HCT116 (cell line): ENCODE results near the gene TMIE. TPM values are rescaled to one million over a fixed set of nuclear protein-coding genes. Genes with fewer than 3 reads are reported as not detected.

Experiments
- ATAC-seq: fragments of 200-7000 bp; cut with Tn5 transposase; 2 replicates; pipeline ENCODE4 v1.9.1; 2020; ENCODE audit warnings: mild to moderate bottlenecking, moderate library complexity
- BruUV-seq: library from RNA; stranded (reverse); fragments of 400-500 nt; replicated peaks from 2 replicates; lab custom pipeline; 2021; lab: Mats Ljungman, UMichigan
- CTCF ChIA-PET: fragments of 300-600 bp; sonication (Branson Sonifier 250); formaldehyde crosslinking; loops from one replicate; lab custom pipeline; 2021; ENCODE audit warnings: antibody characterized with exemption; lab: Charles Lee
- POLR2A ChIA-PET: fragments of 300-600, 350-600 bp; sonication (Branson Sonifier 250); formaldehyde crosslinking; loops from one replicate; lab custom pipeline; 2021; ENCODE audit warnings: antibody characterized with exemption; lab: Charles Lee
- RAD21 ChIA-PET, 2 experiments: fragments of 300-600 bp; sonication (Branson Sonifier 250); formaldehyde crosslinking; loops; one replicate each; lab custom pipeline; 2023; ENCODE audit warnings: low total read pairs in 2 of 2; ENCODE audit not compliant: uncharacterized antibody in 2 of 2, unreplicated experiment in 2 of 2, low non-redundant PET in 1 of 2; lab: Charles Lee
- DNase-seq: peaks from one replicate; pipeline ENCODE4 v3.0.0-alpha.2; 2010; ENCODE audit warnings: low read depth, low spot score
- H2AFZ ChIP-seq: fragments of 200-600 bp; shearing (Covaris generic), sonication (generic); 2 replicates; pipeline ENCODE4 v1.6.1; 2017; ENCODE audit warnings: low read depth, mixed run types, mixed read lengths, antibody characterized with exemption, low read length; ENCODE audit not compliant: poor library complexity, severe bottlenecking
- H3K27ac ChIP-seq: 2 replicates; pipeline ENCODE4 v1.5.1; 2012; ENCODE audit warnings: low read depth, low read length
- H3K27me3 ChIP-seq: fragments of 200-600 bp; sonication (generic); 2 replicates; pipeline ENCODE4 v1.6.1; 2016; ENCODE audit warnings: mixed run types, low read length, mixed read lengths; ENCODE audit not compliant: insufficient read depth
- H3K36me3 ChIP-seq, 2 experiments: fragments of 200-500 bp in 1 of 2; fragments of 200-600 bp in 1 of 2; sonication (Bioruptor generic) in 1 of 2; sonication (generic) in 1 of 2; 2 replicates each; pipeline versions ENCODE4 v1.5.1 to v1.6.1; 2014 to 2016; ENCODE audit warnings: low read length in 2 of 2, inconsistent platforms in 1 of 2, mixed read lengths in 1 of 2, mixed run types in 1 of 2; ENCODE audit not compliant: insufficient read depth in 2 of 2, control insufficient read depth in 1 of 2
- H3K4me1 ChIP-seq, 2 experiments: fragments of 200-600 bp in 1 of 2; sonication (generic) in 1 of 2; 2 replicates each; pipeline versions ENCODE4 v1.5.1 to v1.6.1; 2012 to 2017; ENCODE audit warnings: low read length in 2 of 2, inconsistent platforms in 1 of 2, mild to moderate bottlenecking in 1 of 2, mixed read lengths in 1 of 2, mixed run types in 1 of 2, moderate library complexity in 1 of 2; ENCODE audit not compliant: insufficient read depth in 2 of 2, control insufficient read depth in 1 of 2
- H3K4me2 ChIP-seq: fragments of 200-600 bp; sonication (generic); 2 replicates; pipeline ENCODE4 v1.6.1; 2017; ENCODE audit warnings: mixed run types, low read length, mixed read lengths
- H3K4me3 ChIP-seq, 2 experiments: fragments of 200-600 bp in 1 of 2; sonication (generic) in 1 of 2; replicated peaks in 1 of 2; 2 replicates each; pipeline ENCODE4 v1.5.1; 2011 to 2016; ENCODE audit warnings: low read length in 2 of 2, control low read depth in 1 of 2, low read depth in 1 of 2, mild to moderate bottlenecking in 1 of 2, mixed read lengths in 1 of 2, mixed run types in 1 of 2
- H3K79me2 ChIP-seq: fragments of 200-600 bp; sonication (generic); 2 replicates; pipeline ENCODE4 v1.6.1; 2017; ENCODE audit warnings: mild to moderate bottlenecking, mixed run types, low read length, moderate library complexity, mixed read lengths; ENCODE audit not compliant: insufficient read depth
- H3K9ac ChIP-seq: fragments of 200-600 bp; sonication (generic); 2 replicates; pipeline ENCODE4 v1.6.1; 2016; ENCODE audit warnings: low read length, mixed read lengths
- H3K9me2 ChIP-seq: fragments of 200-600 bp; sonication (generic), shearing (Covaris generic); 2 replicates; pipeline ENCODE4 v1.6.1; 2017; ENCODE audit warnings: mixed run types, mild to moderate bottlenecking, moderate library complexity; ENCODE audit not compliant: insufficient read depth
- H3K9me3 ChIP-seq, 2 experiments: fragments of 200-500 bp in 1 of 2; fragments of 200-600 bp in 1 of 2; sonication (Bioruptor generic) in 1 of 2; sonication (generic) in 1 of 2; 2 replicates each; pipeline ENCODE4 v1.6.1; 2014 to 2017; ENCODE audit warnings: low read length in 2 of 2, mixed read lengths in 2 of 2, inconsistent platforms in 1 of 2, low read depth in 1 of 2, mild to moderate bottlenecking in 1 of 2, mixed run types in 1 of 2, moderate library complexity in 1 of 2; ENCODE audit not compliant: control insufficient read depth in 1 of 2, insufficient read depth in 1 of 2
- H4K20me1 ChIP-seq: fragments of 200-600 bp; sonication (generic), shearing (Covaris generic); 2 replicates; pipeline ENCODE4 v1.6.1; 2017; ENCODE audit warnings: mixed run types, mild to moderate bottlenecking, moderate library complexity; ENCODE audit not compliant: insufficient read depth
- CEBPB ChIP-seq: IDR thresholded peaks from 2 replicates; pipeline ENCODE4 v1.6.1; 2012; ENCODE audit warnings: low read depth
- ELF1 ChIP-seq: IDR thresholded peaks from 2 replicates; pipeline ENCODE4 v1.6.1; 2012; ENCODE audit warnings: low read depth, borderline replicate concordance
- EZH2 ChIP-seq: fragments of 200-600 bp; sonication (generic); IDR thresholded peaks from 2 replicates; pipeline ENCODE4 v1.6.1; 2017; ENCODE audit warnings: antibody characterized with exemption, mixed run types
- EZH2phosphoT487 ChIP-seq: fragments of 200-600 bp; IDR thresholded peaks from 2 replicates; pipeline ENCODE4 v1.6.1; 2018; ENCODE audit warnings: antibody characterized with exemption, borderline replicate concordance
- FOSL1 ChIP-seq: IDR thresholded peaks from 2 replicates; pipeline ENCODE4 v1.6.1; 2012; ENCODE audit warnings: low read depth
- JUND ChIP-seq: IDR thresholded peaks from 2 replicates; pipeline ENCODE4 v1.6.1; 2012
- POLR2A ChIP-seq: IDR thresholded peaks from 2 replicates; pipeline ENCODE4 v1.7.0; 2011; ENCODE audit warnings: borderline replicate concordance; ENCODE audit not compliant: insufficient read depth, insufficient read length; ENCODE audit errors: extremely low read depth
- POLR2AphosphoS5 ChIP-seq: IDR thresholded peaks from 2 replicates; pipeline ENCODE4 v1.6.1; 2011; ENCODE audit warnings: mild to moderate bottlenecking, low read depth, low read length, moderate library complexity
- RAD21 ChIP-seq: IDR thresholded peaks from 2 replicates; pipeline ENCODE4 v1.6.1; 2012; ENCODE audit warnings: low read depth, mild to moderate bottlenecking
- SIN3A ChIP-seq: IDR thresholded peaks from 2 replicates; pipeline ENCODE4 v1.6.1; 2012; ENCODE audit warnings: low read depth
- SP1 ChIP-seq: IDR thresholded peaks from 2 replicates; pipeline ENCODE4 v1.6.1; 2012; ENCODE audit warnings: low read depth
- SRF ChIP-seq: IDR thresholded peaks from 2 replicates; pipeline ENCODE4 v1.6.1; 2012; ENCODE audit warnings: low read depth
- TCF7L2 ChIP-seq: IDR thresholded peaks from 2 replicates; pipeline ENCODE4 v1.7.0; 2011; ENCODE audit warnings: borderline replicate concordance, inconsistent platforms; ENCODE audit not compliant: insufficient read depth, insufficient read length; ENCODE audit errors: extremely low read depth
- ZFX ChIP-seq: fragments of 450-650 bp; IDR thresholded peaks from 2 replicates; pipeline ENCODE4 v1.6.1; 2017
- intact Hi-C: fragments of 100-400 bp; cut with micrococcal nuclease; formaldehyde crosslinking; loops from 2 replicates; pipeline ENCODE4 v1.10.0; 2022
- total RNA-seq: library from RNA; stranded (reverse); gene quantifications from one replicate; pipeline ENCODE4 v1.2.1, GENCODE V29; 2021; ENCODE audit not compliant: unreplicated experiment
- TF ChIP-seq, protein P1 (sequence below): IDR thresholded peaks from 2 replicates; pipeline ENCODE4 v1.6.1; 2011; ENCODE audit warnings: mild to moderate bottlenecking, low read length, moderate library complexity; ENCODE audit not compliant: insufficient replicate concordance; ENCODE audit errors: extremely low read depth
- TF ChIP-seq, protein P2 (sequence below), 3 experiments: fragments of 200-600 bp in 1 of 3; sonication (generic) in 1 of 3; IDR thresholded peaks in 2 of 3; conservative IDR thresholded peaks in 1 of 3; 2 replicates each; pipeline ENCODE4 v1.5.1; 2012 to 2017; ENCODE audit warnings: low read depth in 2 of 3, low read length in 2 of 3, antibody characterized with exemption in 1 of 3, borderline replicate concordance in 1 of 3, control low read depth in 1 of 3, mild to moderate bottlenecking in 1 of 3, mixed read lengths in 1 of 3, mixed run types in 1 of 3, moderate library complexity in 1 of 3; ENCODE audit not compliant: insufficient read depth in 1 of 3
- TF ChIP-seq, protein P3 (sequence below): IDR thresholded peaks from 2 replicates; pipeline ENCODE4 v1.6.1; 2012
- TF ChIP-seq, protein P4 (sequence below): IDR thresholded peaks from 2 replicates; pipeline ENCODE4 v1.6.1; 2012; ENCODE audit warnings: low read depth

The TMIE gene
- total RNA-seq, 1 experiment from 2014 or later, result 0.74 TPM

DNA sequence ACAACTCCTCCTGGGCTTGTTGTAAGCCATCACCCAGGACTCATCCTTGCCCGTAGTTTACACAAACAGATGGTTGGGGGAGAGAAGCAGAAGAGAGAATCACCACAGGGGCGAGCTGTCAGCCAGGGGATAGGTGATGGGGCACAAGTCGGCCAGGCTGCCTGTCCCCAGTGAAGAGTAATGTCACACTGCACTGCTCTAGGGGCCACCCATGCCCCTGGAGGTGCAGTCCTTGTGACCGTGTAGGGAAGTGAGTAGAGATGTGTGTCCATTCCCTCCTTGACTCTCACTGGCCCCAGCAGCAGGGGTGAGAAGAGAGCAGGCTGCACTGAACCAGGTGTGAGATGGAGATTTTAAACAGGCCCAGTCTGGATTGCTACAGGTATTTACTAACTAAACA is 33.6 kb downstream of the TMIE start:
- no TSS peak for BruUV-seq
- no peaks in the 10 kb centered on the region for H3K9me3 ChIP-seq
- no peaks in the 10 kb centered on the region for H3K9me2 ChIP-seq
- H3K4me3 ChIP-seq, result no peak overlapping the region
- intact Hi-C loops, result no loop called here
- RAD21 ChIA-PET, result no interaction called here
- H3K79me2 ChIP-seq, result no peaks in the 10 kb centered on the region
- no peak for DNase-seq
- TF ChIP-seq CEBPB, result no peak
- TF ChIP-seq ZFX, result no peak
- TF ChIP-seq EZH2phosphoT487, result no peak
- no peak for TF ChIP-seq EZH2
- TF ChIP-seq JUND, result no peak
- TF ChIP-seq, protein P1, sequence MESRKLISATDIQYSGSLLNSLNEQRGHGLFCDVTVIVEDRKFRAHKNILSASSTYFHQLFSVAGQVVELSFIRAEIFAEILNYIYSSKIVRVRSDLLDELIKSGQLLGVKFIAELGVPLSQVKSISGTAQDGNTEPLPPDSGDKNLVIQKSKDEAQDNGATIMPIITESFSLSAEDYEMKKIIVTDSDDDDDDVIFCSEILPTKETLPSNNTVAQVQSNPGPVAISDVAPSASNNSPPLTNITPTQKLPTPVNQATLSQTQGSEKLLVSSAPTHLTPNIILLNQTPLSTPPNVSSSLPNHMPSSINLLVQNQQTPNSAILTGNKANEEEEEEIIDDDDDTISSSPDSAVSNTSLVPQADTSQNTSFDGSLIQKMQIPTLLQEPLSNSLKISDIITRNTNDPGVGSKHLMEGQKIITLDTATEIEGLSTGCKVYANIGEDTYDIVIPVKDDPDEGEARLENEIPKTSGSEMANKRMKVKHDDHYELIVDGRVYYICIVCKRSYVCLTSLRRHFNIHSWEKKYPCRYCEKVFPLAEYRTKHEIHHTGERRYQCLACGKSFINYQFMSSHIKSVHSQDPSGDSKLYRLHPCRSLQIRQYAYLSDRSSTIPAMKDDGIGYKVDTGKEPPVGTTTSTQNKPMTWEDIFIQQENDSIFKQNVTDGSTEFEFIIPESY, result no peak
- TF ChIP-seq ELF1, result no peak
- TF ChIP-seq SIN3A, result no peak
- TF ChIP-seq POLR2AphosphoS5, result no peak
- no peak for TF ChIP-seq SP1
- no peak for TF ChIP-seq FOSL1
- TF ChIP-seq SRF, result no peak
- TF ChIP-seq, protein P2, sequence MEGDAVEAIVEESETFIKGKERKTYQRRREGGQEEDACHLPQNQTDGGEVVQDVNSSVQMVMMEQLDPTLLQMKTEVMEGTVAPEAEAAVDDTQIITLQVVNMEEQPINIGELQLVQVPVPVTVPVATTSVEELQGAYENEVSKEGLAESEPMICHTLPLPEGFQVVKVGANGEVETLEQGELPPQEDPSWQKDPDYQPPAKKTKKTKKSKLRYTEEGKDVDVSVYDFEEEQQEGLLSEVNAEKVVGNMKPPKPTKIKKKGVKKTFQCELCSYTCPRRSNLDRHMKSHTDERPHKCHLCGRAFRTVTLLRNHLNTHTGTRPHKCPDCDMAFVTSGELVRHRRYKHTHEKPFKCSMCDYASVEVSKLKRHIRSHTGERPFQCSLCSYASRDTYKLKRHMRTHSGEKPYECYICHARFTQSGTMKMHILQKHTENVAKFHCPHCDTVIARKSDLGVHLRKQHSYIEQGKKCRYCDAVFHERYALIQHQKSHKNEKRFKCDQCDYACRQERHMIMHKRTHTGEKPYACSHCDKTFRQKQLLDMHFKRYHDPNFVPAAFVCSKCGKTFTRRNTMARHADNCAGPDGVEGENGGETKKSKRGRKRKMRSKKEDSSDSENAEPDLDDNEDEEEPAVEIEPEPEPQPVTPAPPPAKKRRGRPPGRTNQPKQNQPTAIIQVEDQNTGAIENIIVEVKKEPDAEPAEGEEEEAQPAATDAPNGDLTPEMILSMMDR (IDR thresholded peaks at IDR 0.05 in 2 of 3, conservative IDR thresholded peaks at IDR 0.05 in 1 of 3; ENCODE audit: borderline replicate concordance in 1 of 3, insufficient read depth in 1 of 3, low read depth in 2 of 3, low read length in 2 of 3), result no peak
- no peak for TF ChIP-seq POLR2A
- TF ChIP-seq TCF7L2, result no peak
- TF ChIP-seq, protein P3, sequence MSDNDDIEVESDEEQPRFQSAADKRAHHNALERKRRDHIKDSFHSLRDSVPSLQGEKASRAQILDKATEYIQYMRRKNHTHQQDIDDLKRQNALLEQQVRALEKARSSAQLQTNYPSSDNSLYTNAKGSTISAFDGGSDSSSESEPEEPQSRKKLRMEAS, result no peak
- TF ChIP-seq RAD21, result no peak
- TF ChIP-seq, protein P4, sequence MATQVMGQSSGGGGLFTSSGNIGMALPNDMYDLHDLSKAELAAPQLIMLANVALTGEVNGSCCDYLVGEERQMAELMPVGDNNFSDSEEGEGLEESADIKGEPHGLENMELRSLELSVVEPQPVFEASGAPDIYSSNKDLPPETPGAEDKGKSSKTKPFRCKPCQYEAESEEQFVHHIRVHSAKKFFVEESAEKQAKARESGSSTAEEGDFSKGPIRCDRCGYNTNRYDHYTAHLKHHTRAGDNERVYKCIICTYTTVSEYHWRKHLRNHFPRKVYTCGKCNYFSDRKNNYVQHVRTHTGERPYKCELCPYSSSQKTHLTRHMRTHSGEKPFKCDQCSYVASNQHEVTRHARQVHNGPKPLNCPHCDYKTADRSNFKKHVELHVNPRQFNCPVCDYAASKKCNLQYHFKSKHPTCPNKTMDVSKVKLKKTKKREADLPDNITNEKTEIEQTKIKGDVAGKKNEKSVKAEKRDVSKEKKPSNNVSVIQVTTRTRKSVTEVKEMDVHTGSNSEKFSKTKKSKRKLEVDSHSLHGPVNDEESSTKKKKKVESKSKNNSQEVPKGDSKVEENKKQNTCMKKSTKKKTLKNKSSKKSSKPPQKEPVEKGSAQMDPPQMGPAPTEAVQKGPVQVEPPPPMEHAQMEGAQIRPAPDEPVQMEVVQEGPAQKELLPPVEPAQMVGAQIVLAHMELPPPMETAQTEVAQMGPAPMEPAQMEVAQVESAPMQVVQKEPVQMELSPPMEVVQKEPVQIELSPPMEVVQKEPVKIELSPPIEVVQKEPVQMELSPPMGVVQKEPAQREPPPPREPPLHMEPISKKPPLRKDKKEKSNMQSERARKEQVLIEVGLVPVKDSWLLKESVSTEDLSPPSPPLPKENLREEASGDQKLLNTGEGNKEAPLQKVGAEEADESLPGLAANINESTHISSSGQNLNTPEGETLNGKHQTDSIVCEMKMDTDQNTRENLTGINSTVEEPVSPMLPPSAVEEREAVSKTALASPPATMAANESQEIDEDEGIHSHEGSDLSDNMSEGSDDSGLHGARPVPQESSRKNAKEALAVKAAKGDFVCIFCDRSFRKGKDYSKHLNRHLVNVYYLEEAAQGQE, result no peak
- TF ChIP-seq, all 23 proteins: peak for 0
- Histone ChIP-seq H4K20me1 (no peaks in the 10 kb centered on the region), H3K4me1 (no peaks in the 10 kb centered on the region), H3K27ac (no peak overlapping the region), H3K9ac (no peak overlapping the region), H3K4me2 (no peak overlapping the region), H2AFZ (no peak overlapping the region), H3K36me3 (no peaks in the 10 kb centered on the region), H3K27me3 (no peaks in the 10 kb centered on the region)
- POLR2A ChIA-PET, result no interaction called here
- CTCF ChIA-PET, result no interaction called here
- no peak for ATAC-seq
